H1 (cell line): ENCODE measurements around the gene FMN2. TPM values are rescaled to one million over a fixed set of nuclear protein-coding genes. Genes with fewer than 3 reads are reported as not detected.

Source experiments
- CTCF ChIA-PET: fragments of 300-600 bp; sonication (Branson Sonifier 250); formaldehyde crosslinking; loops from one replicate; lab custom pipeline; 2021; ENCODE audit not compliant: partially characterized antibody; lab: Charles Lee
- POLR2A ChIA-PET: fragments of 300-600 bp; sonication (Branson Sonifier 250); formaldehyde crosslinking; loops from one replicate; lab custom pipeline; 2021; ENCODE audit warnings: inconsistent platforms; ENCODE audit not compliant: partially characterized antibody; lab: Charles Lee
- DNase-seq, 2 experiments: peaks; one replicate each; pipeline versions ENCODE4 v3.0.0 to v3.0.0-alpha.2; 2010 to 2022; ENCODE audit warnings: low spot score in 2 of 2, low read depth in 1 of 2, mixed read lengths in 1 of 2
- FAIRE-seq: peaks from 2 replicates; lab custom pipeline; 2011; peaks lifted over from hg19 to GRCh38; lab: Jason Lieb, UNC
- H2AFZ ChIP-seq: 2 replicates; pipeline ENCODE4 v1.8.1; 2012; ENCODE audit warnings: low read length, inconsistent platforms
- H2AK5ac ChIP-seq: 2 replicates; pipeline ENCODE4 v1.6.1; 2013; ENCODE audit warnings: low read depth, low read length
- H2BK120ac ChIP-seq: replicated peaks from 2 replicates; pipeline ENCODE3; 2013; ENCODE audit warnings: low read depth, low read length, inconsistent platforms
- H2BK12ac ChIP-seq: 2 replicates; pipeline ENCODE4 v1.6.1; 2013; ENCODE audit warnings: low read depth, low read length
- H2BK15ac ChIP-seq: 2 replicates; pipeline ENCODE4 v1.6.1; 2013; ENCODE audit warnings: low read length
- H2BK20ac ChIP-seq: 2 replicates; pipeline ENCODE4 v1.6.1; 2013; ENCODE audit warnings: low read length
- H2BK5ac ChIP-seq: 2 replicates; pipeline ENCODE4 v1.6.1; 2013; ENCODE audit warnings: low read depth, low read length
- H3K14ac ChIP-seq: 2 replicates; pipeline ENCODE4 v1.6.1; 2013; ENCODE audit warnings: inconsistent platforms; ENCODE audit not compliant: insufficient read length
- H3K18ac ChIP-seq: 2 replicates; pipeline ENCODE4 v1.6.1; 2013; ENCODE audit warnings: low read length; ENCODE audit errors: extremely low read depth
- H3K23ac ChIP-seq: 2 replicates; pipeline ENCODE4 v1.6.1; 2013; ENCODE audit warnings: inconsistent platforms; ENCODE audit not compliant: insufficient read length
- H3K23me2 ChIP-seq: 2 replicates; pipeline ENCODE4 v1.6.1; 2013; ENCODE audit warnings: low read depth, low read length
- H3K27ac ChIP-seq: 2 replicates; pipeline ENCODE4 v1.6.1; 2011; ENCODE audit warnings: low read depth, low read length, inconsistent platforms
- H3K27me3 ChIP-seq, 4 experiments: replicated peaks in 1 of 4; 1 replicate in 1 of 4; 2 replicates in 3 of 4; pipeline versions ENCODE4 v1.6.1 to v1.8.1; 2011 to 2013; ENCODE audit warnings: low read length in 3 of 4, mild to moderate bottlenecking in 3 of 4, inconsistent platforms in 2 of 4, mixed read lengths in 2 of 4, moderate library complexity in 1 of 4; ENCODE audit not compliant: control insufficient read depth in 3 of 4, insufficient read depth in 3 of 4; ENCODE audit errors: extremely low read depth in 1 of 4
- H3K36me3 ChIP-seq, 4 experiments: 2 replicates each; pipeline versions ENCODE4 v1.6.1 to v1.8.1; 2011 to 2013; ENCODE audit warnings: mild to moderate bottlenecking in 4 of 4, low read length in 3 of 4, moderate library complexity in 2 of 4, control low read depth in 1 of 4, inconsistent platforms in 1 of 4; ENCODE audit not compliant: insufficient read depth in 4 of 4, control insufficient read depth in 2 of 4
- H3K4ac ChIP-seq: replicated peaks from 2 replicates; pipeline ENCODE3; 2013; ENCODE audit warnings: low read length, low read depth, mixed read lengths, inconsistent platforms; ENCODE audit not compliant: insufficient read length
- H3K4me1 ChIP-seq, 4 experiments: replicated peaks in 1 of 4; 1 replicate in 1 of 4; 2 replicates in 3 of 4; pipeline versions ENCODE4 v1.6.1 to v1.8.1; 2011 to 2013; ENCODE audit warnings: low read length in 3 of 4, inconsistent platforms in 2 of 4, mixed read lengths in 1 of 4; ENCODE audit not compliant: insufficient read depth in 4 of 4, control insufficient read depth in 3 of 4
- H3K4me2 ChIP-seq, 2 experiments: 2 replicates each; pipeline versions ENCODE4 v1.6.1 to v1.8.1; 2011 to 2013; ENCODE audit warnings: low read depth in 2 of 2, low read length in 2 of 2, control low read depth in 1 of 2, inconsistent platforms in 1 of 2, mild to moderate bottlenecking in 1 of 2; ENCODE audit not compliant: insufficient read depth in 1 of 2
- H3K4me3 ChIP-seq, 4 experiments: fragments of 200-600, 300-600 bp in 1 of 4; sonication (generic), shearing (Covaris generic), sonication (Bioruptor Twin) in 1 of 4; 2 replicates each; pipeline versions ENCODE4 v1.5.1 to v1.8.1; 2011 to 2016; ENCODE audit warnings: low read length in 4 of 4, low read depth in 3 of 4, control low read depth in 2 of 4, inconsistent platforms in 2 of 4, mild to moderate bottlenecking in 2 of 4, mixed read lengths in 1 of 4, moderate library complexity in 1 of 4; ENCODE audit not compliant: insufficient read depth in 2 of 4; ENCODE audit errors: extremely low read depth in 1 of 4
- H3K56ac ChIP-seq: replicated peaks from 2 replicates; pipeline ENCODE3; 2013; ENCODE audit warnings: low read depth, mild to moderate bottlenecking, mixed read lengths, low read length, inconsistent platforms; ENCODE audit not compliant: insufficient read length
- H3K79me1 ChIP-seq: 2 replicates; pipeline ENCODE4 v1.6.1; 2013; ENCODE audit warnings: low read depth, low read length, control low read depth
- H3K79me2 ChIP-seq, 2 experiments: 2 replicates each; pipeline versions ENCODE4 v1.6.1 to v1.8.1; 2012 to 2013; ENCODE audit warnings: low read length in 2 of 2, mild to moderate bottlenecking in 2 of 2, inconsistent platforms in 1 of 2; ENCODE audit not compliant: insufficient read depth in 2 of 2, control insufficient read depth in 1 of 2
- H3K9ac ChIP-seq, 4 experiments: replicated peaks in 1 of 4; 1 replicate in 1 of 4; 2 replicates in 3 of 4; pipeline versions ENCODE4 v1.6.1 to v1.8.1; 2011 to 2013; ENCODE audit warnings: low read depth in 3 of 4, low read length in 3 of 4, control low read depth in 2 of 4, mild to moderate bottlenecking in 2 of 4, moderate library complexity in 2 of 4, inconsistent platforms in 1 of 4; ENCODE audit errors: extremely low read depth in 1 of 4
- H3K9me3 ChIP-seq, 2 experiments: 2 replicates each; pipeline versions ENCODE4 v1.6.1 to v1.8.1; 2012 to 2013; ENCODE audit warnings: mild to moderate bottlenecking in 2 of 2, moderate library complexity in 2 of 2, control low read depth in 1 of 2, inconsistent platforms in 1 of 2, low read depth in 1 of 2, low read length in 1 of 2, mixed read lengths in 1 of 2; ENCODE audit not compliant: insufficient read depth in 2 of 2
- H4K20me1 ChIP-seq, 2 experiments: replicated peaks in 1 of 2; 2 replicates each; pipeline versions ENCODE3 to v1.8.1; 2011 to 2013; ENCODE audit warnings: inconsistent platforms in 2 of 2, low read length in 2 of 2, mild to moderate bottlenecking in 1 of 2; ENCODE audit not compliant: insufficient read depth in 2 of 2, control insufficient read depth in 1 of 2
- H4K5ac ChIP-seq: 2 replicates; pipeline ENCODE4 v1.6.1; 2013; ENCODE audit warnings: low read length, low read depth, mixed read lengths, inconsistent platforms; ENCODE audit not compliant: insufficient read length
- H4K8ac ChIP-seq: 2 replicates; pipeline ENCODE4 v1.8.0; 2013; ENCODE audit warnings: mild to moderate bottlenecking, moderate library complexity, low read length, inconsistent platforms; ENCODE audit not compliant: insufficient read depth; ENCODE audit errors: extremely low read depth
- H4K91ac ChIP-seq: replicated peaks from 2 replicates; pipeline ENCODE3; 2013; ENCODE audit warnings: low read length, mixed read lengths, inconsistent platforms; ENCODE audit not compliant: insufficient read length
- CBX8 ChIP-seq: fragments of 300-800, 300-1000 bp; sonication (generic); IDR thresholded peaks from 2 replicates; pipeline ENCODE4 v1.7.1; 2016; ENCODE audit warnings: low read depth, low read length, borderline replicate concordance
- CTBP2 ChIP-seq: IDR thresholded peaks from 2 replicates; pipeline ENCODE4 v1.7.0; 2011; ENCODE audit warnings: borderline replicate concordance, mild to moderate bottlenecking, moderate library complexity, mixed read lengths, low read length; ENCODE audit not compliant: insufficient read depth, insufficient read length
- EGR1 ChIP-seq: IDR thresholded peaks from 2 replicates; pipeline ENCODE4 v1.6.1; 2011; ENCODE audit warnings: low read depth, low read length, borderline replicate concordance
- EP300 ChIP-seq, 2 experiments: IDR thresholded peaks; 1 replicate in 1 of 2; 2 replicates in 1 of 2; pipeline ENCODE4 v1.6.1; 2011 to 2012; ENCODE audit warnings: low read depth in 2 of 2, low read length in 2 of 2, mild to moderate bottlenecking in 2 of 2, borderline replicate concordance in 1 of 2, inconsistent platforms in 1 of 2, moderate library complexity in 1 of 2
- GTF2F1 ChIP-seq: IDR thresholded peaks from 2 replicates; pipeline ENCODE4 v1.6.1; 2012; ENCODE audit warnings: low read depth, low read length, improper control_type of control experiment, borderline replicate concordance
- JUN ChIP-seq: IDR thresholded peaks from 2 replicates; pipeline ENCODE4 v1.6.1; 2011; ENCODE audit warnings: low read depth, mild to moderate bottlenecking, improper control_type of control experiment, low read length
- POLR2A ChIP-seq, 2 experiments: IDR thresholded peaks; 1 replicate in 1 of 2; 2 replicates in 1 of 2; pipeline ENCODE4 v1.6.1; 2011; ENCODE audit warnings: low read depth in 2 of 2, low read length in 2 of 2, mild to moderate bottlenecking in 2 of 2; ENCODE audit errors: control extremely low read depth in 1 of 2
- POU5F1 ChIP-seq: IDR thresholded peaks from 2 replicates; pipeline ENCODE4 v1.6.1; 2011; ENCODE audit warnings: low read depth, mild to moderate bottlenecking, low read length, moderate library complexity
- SIN3A ChIP-seq, 2 experiments: IDR thresholded peaks in 1 of 2; conservative IDR thresholded peaks in 1 of 2; 2 replicates each; pipeline ENCODE4 v1.6.1; 2011 to 2012; ENCODE audit warnings: low read length in 2 of 2, improper control_type of control experiment in 1 of 2, low read depth in 1 of 2, mild to moderate bottlenecking in 1 of 2
- SUZ12 ChIP-seq: fragments of 200-600 bp; sonication (generic); IDR thresholded peaks from 2 replicates; pipeline ENCODE4 v1.6.1; 2012; ENCODE audit warnings: mild to moderate bottlenecking, inconsistent platforms, low read length, moderate library complexity, mixed read lengths
- WGBS, 2 experiments: shearing (Covaris generic) in 1 of 2; methylation state at CpG; one replicate each; pipeline versions ENCODE4 v1.1.6 to v1.1.7; 2013 to 2015; ENCODE audit warnings: low lambda C conversion rate in 2 of 2, mixed read lengths in 2 of 2, inconsistent platforms in 1 of 2, low coverage in 1 of 2, missing lambda C conversion rate in 1 of 2; ENCODE audit not compliant: insufficient replicate concordance in 2 of 2, insufficient coverage in 1 of 2, insufficient read length in 1 of 2; ENCODE audit errors: extremely low coverage in 1 of 2, missing lambda C conversion rate in 1 of 2; 5-methylcytosine and 5-hydroxymethylcytosine counted together
- polyA plus RNA-seq, 7 experiments: library from polyadenylated mRNA; depleted of rRNA in 3 of 7; stranded (reverse) in 5 of 7; unstranded in 2 of 7; fragments of >200 nt in 5 of 7; fragments of 200-250 nt in 2 of 7; gene quantifications; 1 replicate in 5 of 7; 2 replicates in 1 of 7; 4 replicates in 1 of 7; pipeline versions ENCODE4 v1.2.1 to v1.2.3, GENCODE V29; 2011 to 2013; ENCODE audit warnings: missing spikeins in 2 of 7, mixed read lengths in 2 of 7
- total RNA-seq: library from RNA; stranded (reverse); fragmentation: NEBNext Ultra II Directional; extraction: Animal tissue kit (Norgen Biotek cat#: 25700); gene quantifications from 2 replicates; pipeline ENCODE4 v1.2.1, GENCODE V29; 2021

The FMN2 gene
- total and polyA plus RNA-seq, 2 of the 8 experiments (the other 6 are each of a cell fraction or from before 2014, with no cell fraction given) = 0.83 to 2.0 TPM

DNA sequence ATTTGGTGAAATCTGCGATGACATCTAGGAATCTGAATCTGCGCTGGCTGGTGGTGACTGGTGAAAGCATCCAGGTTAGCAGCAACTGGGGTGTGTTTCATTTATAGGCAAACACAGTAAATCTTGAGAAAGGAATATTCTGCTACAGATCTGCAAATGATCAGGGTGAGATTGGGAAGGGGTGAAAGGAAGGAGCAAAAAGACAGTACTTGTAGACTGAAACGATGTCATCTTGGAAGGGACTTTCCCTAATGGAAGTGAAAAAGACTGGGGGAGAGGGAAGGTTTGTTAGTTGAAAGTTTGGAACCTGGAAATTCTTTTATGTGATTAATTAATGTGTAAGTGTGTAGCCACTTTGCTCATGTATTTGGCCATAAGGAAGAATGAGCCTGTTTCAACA, 228.3 kb downstream of the FMN2 start:
- Histone ChIP-seq H3K27me3 (no peaks in the 10 kb centered on the region), H2AFZ (no peak overlapping the region), H3K4me3 (no peak overlapping the region), H3K14ac (no peak overlapping the region), H3K36me3 (no peaks in the 10 kb centered on the region), H3K79me1 (no peaks in the 10 kb centered on the region), H3K9me3 (no peaks in the 10 kb centered on the region), H2BK5ac (no peak overlapping the region), H4K20me1 (no peaks in the 10 kb centered on the region), H4K91ac (no peak overlapping the region), H2BK12ac (no peak overlapping the region), H4K5ac (no peak overlapping the region), H3K18ac (no peak overlapping the region), H2AK5ac (no peak overlapping the region), H3K23ac (no peak overlapping the region), H3K79me2 (no peaks in the 10 kb centered on the region), H3K4ac (no peak overlapping the region), H2BK15ac (no peak overlapping the region), H2BK120ac (no peak overlapping the region), H4K8ac (no peak overlapping the region), H3K9ac (no peak overlapping the region), H3K4me2 (no peak overlapping the region), H3K4me1 (peaks cover 0 to 2% (median 0%) of the 10 kb centered on the region in 4 experiments; a peak in 1 of 7 replicates), H3K56ac (no peak overlapping the region), H2BK20ac (no peak overlapping the region), H3K27ac (no peak overlapping the region), H3K23me2 (no peaks in the 10 kb centered on the region; the same call in 1 of the 2 replicates)
- WGBS, 2 experiments = 87% methylated on average over 3 of the region's 3 CpGs; no CpG with 5 or more reads in 1 of the 2 experiments
- FAIRE-seq = no peak
- ChIA-PET POLR2A (no interaction called here), CTCF (no interaction called here)
- no peak for DNase-seq
- TF ChIP-seq JUN = no peak
- TF ChIP-seq GTF2F1 = no peak
- no peak for TF ChIP-seq CBX8
- TF ChIP-seq POU5F1 = no peak
- TF ChIP-seq SUZ12 = no peak
- no peak for TF ChIP-seq EGR1
- TF ChIP-seq POLR2A (IDR thresholded peaks at IDR 0.05; ENCODE audit: control extremely low read depth in 1 of 2, low read depth in 2 of 2, low read length in 2 of 2) = no peak
- TF ChIP-seq CTBP2 = no peak
- TF ChIP-seq EP300 (IDR thresholded peaks at IDR 0.05; ENCODE audit: borderline replicate concordance in 1 of 2, low read depth in 2 of 2, low read length in 2 of 2) = no peak
- no peak for TF ChIP-seq SIN3A (conservative IDR thresholded peaks at IDR 0.05 in 1 of 2, IDR thresholded peaks at IDR 0.05 in 1 of 2; ENCODE audit: low read depth in 1 of 2, low read length in 2 of 2)
